ENCODE data around the gene MESD. TPM values are rescaled to one million over a fixed set of nuclear protein-coding genes. Genes with fewer than 3 reads are reported as not detected.

Gene MESD
- total and polyA plus RNA-seq, 2 of the 4 experiments (the other 2 are of a cell fraction) = 10.0 to 14.0 TPM

- H3K23ac ChIP-seq (ENCODE audit: low read depth, low read length) = no peak overlapping the region
- H3K36me3 ChIP-seq (ENCODE audit: control insufficient read depth, insufficient read depth, low read length) = peaks cover 75% of the 10 kb centered on the region
- H2BK120ac ChIP-seq (ENCODE audit: low read depth, low read length) = no peak overlapping the region
- no peak overlapping the region for H3K4me3 ChIP-seq (ENCODE audit: insufficient read depth, low read depth, low read length)
- TF ChIP-seq CEBPB (IDR thresholded peaks at IDR 0.05; ENCODE audit: low read depth, low read length) = no peak
- TF ChIP-seq, protein P1, sequence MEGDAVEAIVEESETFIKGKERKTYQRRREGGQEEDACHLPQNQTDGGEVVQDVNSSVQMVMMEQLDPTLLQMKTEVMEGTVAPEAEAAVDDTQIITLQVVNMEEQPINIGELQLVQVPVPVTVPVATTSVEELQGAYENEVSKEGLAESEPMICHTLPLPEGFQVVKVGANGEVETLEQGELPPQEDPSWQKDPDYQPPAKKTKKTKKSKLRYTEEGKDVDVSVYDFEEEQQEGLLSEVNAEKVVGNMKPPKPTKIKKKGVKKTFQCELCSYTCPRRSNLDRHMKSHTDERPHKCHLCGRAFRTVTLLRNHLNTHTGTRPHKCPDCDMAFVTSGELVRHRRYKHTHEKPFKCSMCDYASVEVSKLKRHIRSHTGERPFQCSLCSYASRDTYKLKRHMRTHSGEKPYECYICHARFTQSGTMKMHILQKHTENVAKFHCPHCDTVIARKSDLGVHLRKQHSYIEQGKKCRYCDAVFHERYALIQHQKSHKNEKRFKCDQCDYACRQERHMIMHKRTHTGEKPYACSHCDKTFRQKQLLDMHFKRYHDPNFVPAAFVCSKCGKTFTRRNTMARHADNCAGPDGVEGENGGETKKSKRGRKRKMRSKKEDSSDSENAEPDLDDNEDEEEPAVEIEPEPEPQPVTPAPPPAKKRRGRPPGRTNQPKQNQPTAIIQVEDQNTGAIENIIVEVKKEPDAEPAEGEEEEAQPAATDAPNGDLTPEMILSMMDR (conservative IDR thresholded peaks at IDR 0.05; ENCODE audit: low read depth, low read length) = no peak
- TF ChIP-seq CHD1 (IDR thresholded peaks at IDR 0.05; ENCODE audit: low read depth, low read length) = no peak
- in situ Hi-C loops (cut with MboI; ENCODE audit: low sequenced_read_pairs) (no loop called here), dilution Hi-C loops (cut with HindIII; ENCODE audit: low sequenced_read_pairs, unreplicated experiment) (no loop called here), intact Hi-C loops (cut with micrococcal nuclease) (no loop called here)
- H3K9me3 ChIP-seq (ENCODE audit: control insufficient read depth, insufficient read depth, low read length) = no peaks in the 10 kb centered on the region
- no peak overlapping the region for H2AK9ac ChIP-seq (replicated peaks; ENCODE audit: low read depth, low read length, poor library complexity)
- H4K20me1 ChIP-seq (ENCODE audit: insufficient read depth, low read length) = peaks cover 43% of the 10 kb centered on the region; the same call in 1 of the 2 replicates
- DNase-seq (no peak), ATAC-seq (ENCODE audit: low read depth) (no peak)
- H4K91ac ChIP-seq (ENCODE audit: insufficient read depth, low read depth, low read length) = no peak overlapping the region
- ChIA-PET CTCF (interaction anchor here (0.7 kb wide), 1 partner anchor 171 kb away, joined by 3 read pairs; no protein-coding TSS in a partner anchor), POLR2A (ENCODE audit: unreplicated experiment) (no interaction called here)
- H2AK5ac ChIP-seq (ENCODE audit: low read depth, low read length) = no peak overlapping the region
- WGBS, 2 experiments (ENCODE audit: extremely low coverage in 2 of 2, insufficient read length in 1 of 2) = 100% methylated on average over 4 of the region's 12 CpGs; no CpG with 5 or more reads in 1 of the 2 experiments
- H3K79me1 ChIP-seq (ENCODE audit: low read depth in 1 of 2, low read length in 2 of 2) = 0 out of 4 replicates have a peak, but pooled peaks cover 0 to 5% of the 10 kb centered on the region in 2 experiments
- H3K9me1 ChIP-seq (ENCODE audit: insufficient read depth, low read length) = peaks cover 29% of the 10 kb centered on the region
- no peak overlapping the region for H3K56ac ChIP-seq (ENCODE audit: extremely low read depth, insufficient read depth, low read length)
- H2BK5ac ChIP-seq (ENCODE audit: low read depth, low read length, poor library complexity, severe bottlenecking) = no peak overlapping the region
- no peak overlapping the region for H3K4me2 ChIP-seq (ENCODE audit: low read depth, low read length)
- no peaks in the 10 kb centered on the region for H3K27me3 ChIP-seq (ENCODE audit: control insufficient read depth, insufficient read depth, low read length)
- H3K27ac ChIP-seq (ENCODE audit: insufficient read depth, low read length) = no peak overlapping the region
- BruUV-seq (replicated peaks) = no TSS peak
- H2BK20ac ChIP-seq (ENCODE audit: low read depth, low read length) = no peak overlapping the region
- no peak overlapping the region for H3K9ac ChIP-seq (ENCODE audit: low read depth, low read length)
- no peak overlapping the region for H4K5ac ChIP-seq (ENCODE audit: low read depth, low read length)
- H3K14ac ChIP-seq (replicated peaks; ENCODE audit: low read depth, low read length) = no peak overlapping the region
- no peak overlapping the region for H2AFZ ChIP-seq (replicated peaks; ENCODE audit: low read length, poor library complexity)
- peaks cover 10% of the 10 kb centered on the region for H3K4me1 ChIP-seq (ENCODE audit: control insufficient read depth, insufficient read depth, low read length)
- no peak overlapping the region for H2BK15ac ChIP-seq (ENCODE audit: low read depth, low read length)
- H4K8ac ChIP-seq (ENCODE audit: low read depth in 2 of 2, low read length in 2 of 2) = no peak overlapping the region
- no peak overlapping the region for H3K18ac ChIP-seq (ENCODE audit: low read depth, low read length)
- no peak overlapping the region for H3K4ac ChIP-seq (ENCODE audit: low read depth, low read length)
Observed at GRCh38 chr15:80937718-80938117, 51.9 kb downstream of the MESD start.

Measured in IMR-90 (cell line).